A549 (cell line): ENCODE results near the gene COL13A1.

Source experiments
- CTCF ChIP-seq: fragments of >200 bp; sonication (Bioruptor Twin); formaldehyde crosslinking; IDR thresholded peaks from 3 replicates; pipeline ENCODE4 v1.5.1; 2016
- FOXS1 ChIP-seq: fragments of 250-450 bp; sonication (Bioruptor Pico); IDR thresholded peaks from 2 replicates; pipeline ENCODE4 v1.5.0; 2020; ENCODE audit warnings: mild to moderate bottlenecking, moderate library complexity
- MAX ChIP-seq: IDR thresholded peaks from 2 replicates; pipeline ENCODE4 v1.6.1; 2012
- NFE2L2 ChIP-seq: fragments of 150-350 bp; conservative IDR thresholded peaks from 2 replicates; pipeline ENCODE4 v1.6.1; 2014; ENCODE audit warnings: low read length
- POLR2A ChIP-seq: IDR thresholded peaks from 2 replicates; pipeline ENCODE4 v1.6.1; 2012; ENCODE audit warnings: mild to moderate bottlenecking, low read length
- RAD21 ChIP-seq, 2 experiments: fragments of >200 bp in 1 of 2; sonication (Bioruptor Twin) in 1 of 2; formaldehyde crosslinking in 1 of 2; IDR thresholded peaks in 1 of 2; conservative IDR thresholded peaks in 1 of 2; 2 replicates in 1 of 2; 3 replicates in 1 of 2; pipeline ENCODE4 v1.6.1; 2012 to 2018; ENCODE audit warnings: inconsistent platforms in 1 of 2
- RCOR1 ChIP-seq: fragments of 150-350 bp; IDR thresholded peaks from 2 replicates; pipeline ENCODE4 v1.6.1; 2014; ENCODE audit warnings: antibody characterized with exemption, low read length, low read depth
- SMC3 ChIP-seq: fragments of >200 bp; sonication (Bioruptor Twin); formaldehyde crosslinking; IDR thresholded peaks from 3 replicates; pipeline ENCODE4 v1.6.1; 2018; ENCODE audit warnings: inconsistent platforms

GRCh38 chr10:69965086-69965485, 163.4 kb downstream of the COL13A1 start:
- TF ChIP-seq MAX (no peak), FOXS1 (CRISPR knock-in tag) (no peak), SMC3 (no peak), CTCF (no peak), POLR2A (no peak), RAD21 (conservative IDR thresholded peaks at IDR 0.05 in 1 of 2, IDR thresholded peaks at IDR 0.05 in 1 of 2) (no peak), RCOR1 (no peak), NFE2L2 (no peak)
